SH-SY5Y (cell line): ENCODE measurements around the gene MGAT5.

Source experiments
- GATA2 ChIP-seq: IDR thresholded peaks from 2 replicates; pipeline ENCODE4 v1.6.1; 2011; ENCODE audit warnings: mild to moderate bottlenecking, low read depth, low read length
- GATA3 ChIP-seq: IDR thresholded peaks from 2 replicates; pipeline ENCODE4 v1.6.1; 2011; ENCODE audit warnings: low read depth, mild to moderate bottlenecking, low read length, moderate library complexity

DNA sequence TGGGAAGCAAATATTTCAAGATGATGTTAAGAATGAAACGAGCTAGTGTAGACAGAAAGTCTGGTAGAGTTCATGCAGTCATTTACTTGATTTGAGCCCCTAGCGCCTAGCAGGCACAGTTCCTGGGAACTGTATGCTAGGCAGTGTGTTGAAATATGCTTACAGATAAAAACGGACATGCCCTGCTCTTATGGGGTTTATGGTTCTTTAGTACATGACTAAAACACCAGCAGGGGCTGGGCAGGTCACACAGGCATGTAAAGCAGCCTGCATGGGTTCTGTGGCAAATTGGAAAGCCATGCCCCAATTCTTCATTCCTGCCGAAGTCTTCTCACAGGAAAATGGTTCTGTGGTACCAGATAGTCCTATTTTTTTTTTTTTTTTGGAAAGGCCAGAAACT lies 27.3 kb upstream of the MGAT5 start:
- TF ChIP-seq GATA2, result no peak
- TF ChIP-seq GATA3, result no peak
